ENCODE results near the gene PPARD. TPM values are rescaled to one million over a fixed set of nuclear protein-coding genes. Genes with fewer than 3 reads are reported as not detected.

PPARD gene
- total RNA-seq, 1 donor from 2014 or later: 9.9 TPM

DNA sequence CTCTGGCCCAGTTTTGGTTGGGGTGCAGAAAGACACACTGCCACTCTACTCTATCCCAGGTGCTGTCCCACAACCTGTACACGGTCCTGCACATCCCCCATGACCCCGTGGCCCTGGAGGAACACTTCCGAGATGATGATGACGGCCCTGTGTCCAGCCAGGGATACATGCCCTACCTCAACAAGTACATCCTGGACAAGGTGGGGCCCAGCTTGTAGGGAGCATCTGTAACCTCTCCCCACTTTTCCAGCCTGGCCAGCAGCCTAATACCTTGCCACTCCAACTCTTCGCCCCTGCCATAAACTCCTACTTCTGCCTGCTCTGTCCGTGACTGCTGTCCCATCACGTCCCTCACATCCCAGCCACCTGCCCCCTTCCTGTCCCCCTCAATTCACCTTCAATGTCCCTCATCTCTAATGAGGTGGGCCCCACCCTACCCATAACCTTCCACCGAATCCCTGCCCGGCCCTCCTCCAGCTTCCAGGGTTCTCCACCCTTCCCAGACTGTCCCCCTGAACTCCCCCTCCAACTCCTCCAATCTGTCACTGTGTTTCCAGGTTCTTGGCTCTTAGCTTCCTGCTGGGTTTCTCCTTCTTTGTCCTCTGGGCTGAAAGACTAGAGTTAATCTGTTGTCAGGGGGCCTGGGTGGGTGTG lies 32.6 kb upstream of the PPARD start:
- no peaks in the 10 kb centered on the region for H4K20me1 ChIP-seq (ENCODE audit: insufficient read depth, low read length)
- no peak overlapping the region for H3K27ac Mint-ChIP-seq (ENCODE audit: unreplicated experiment)
- peaks cover 9% of the 10 kb centered on the region for H3K27me3 ChIP-seq (ENCODE audit: insufficient read depth, low read length)
- H3K36me3 ChIP-seq (ENCODE audit: insufficient read depth, low read length): no peaks in the 10 kb centered on the region
- no peak overlapping the region for H3K4me2 ChIP-seq (ENCODE audit: low read length)
- no peaks in the 10 kb centered on the region for H3K79me2 ChIP-seq (ENCODE audit: insufficient read depth, low read length)
- peaks cover 1% of the 10 kb centered on the region for H3K9me3 Mint-ChIP-seq (ENCODE audit: unreplicated experiment)
- TF ChIP-seq CTCF (IDR thresholded peaks at IDR 0.05; ENCODE audit: insufficient read depth, low read depth, low read length) (no peak), EZH2 (IDR thresholded peaks at IDR 0.05; ENCODE audit: insufficient read depth, low read length) (no peak)
- no peak overlapping the region for H2AFZ ChIP-seq (ENCODE audit: low read depth, low read length)
- H3K9me3 ChIP-seq (ENCODE audit: insufficient read depth, low read depth, low read length): no peaks in the 10 kb centered on the region
- DNase-seq (ENCODE audit: low read depth): no peak
- no peak overlapping the region for H3K4me3 ChIP-seq (ENCODE audit: insufficient read depth, low read depth, low read length)
- no peak overlapping the region for H3K4me3 Mint-ChIP-seq (ENCODE audit: unreplicated experiment)
- no peaks in the 10 kb centered on the region for H3K4me1 Mint-ChIP-seq (ENCODE audit: low read depth, unreplicated experiment)
- no peak for FAIRE-seq
- no peak overlapping the region for H3K9ac ChIP-seq (ENCODE audit: low read length)
- no peak overlapping the region for H3K27ac ChIP-seq (ENCODE audit: low read depth, low read length)
- H3K36me3 Mint-ChIP-seq (ENCODE audit: low read depth, unreplicated experiment): no peaks in the 10 kb centered on the region
- peaks cover 35% of the 10 kb centered on the region for H3K27me3 Mint-ChIP-seq (ENCODE audit: low read depth, unreplicated experiment)
- no peaks in the 10 kb centered on the region for H3K4me1 ChIP-seq (ENCODE audit: insufficient read depth, low read length)

DNA sequence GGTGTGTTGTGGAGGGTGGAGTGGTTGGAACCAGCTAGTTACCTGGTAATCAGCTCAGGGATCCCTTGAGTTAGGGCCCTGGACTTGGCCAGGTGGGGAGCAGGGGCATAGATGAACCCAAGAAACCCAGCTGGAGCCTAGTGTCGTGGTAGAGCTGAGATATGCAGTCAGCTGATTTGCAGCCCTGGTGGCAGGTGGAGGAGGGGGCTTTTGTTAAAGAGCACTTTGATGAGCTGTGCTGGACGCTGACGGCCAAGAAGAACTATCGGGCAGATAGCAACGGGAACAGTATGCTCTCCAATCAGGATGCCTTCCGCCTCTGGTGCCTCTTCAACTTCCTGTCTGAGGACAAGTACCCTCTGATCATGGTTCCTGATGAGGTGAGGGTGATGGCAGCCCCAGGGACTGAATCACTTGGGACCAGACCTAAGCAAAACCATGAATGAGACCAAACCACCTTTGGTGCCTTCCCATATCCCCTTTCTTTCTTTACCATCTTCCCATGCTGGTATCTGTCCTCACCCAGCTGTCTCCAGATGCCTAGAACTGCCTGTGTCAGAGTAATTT lies 32.0 kb upstream of the PPARD start:
- no peak overlapping the region for H3K4me2 ChIP-seq (ENCODE audit: low read length)
- no peaks in the 10 kb centered on the region for H3K36me3 Mint-ChIP-seq (ENCODE audit: low read depth, unreplicated experiment)
- H3K4me1 Mint-ChIP-seq (ENCODE audit: low read depth, unreplicated experiment): no peaks in the 10 kb centered on the region
- H3K4me3 Mint-ChIP-seq (ENCODE audit: unreplicated experiment): no peak overlapping the region
- no peak overlapping the region for H3K27ac Mint-ChIP-seq (ENCODE audit: unreplicated experiment)
- no peak overlapping the region for H3K9ac ChIP-seq (ENCODE audit: low read length)
- H2AFZ ChIP-seq (ENCODE audit: low read depth, low read length): no peak overlapping the region
- no peaks in the 10 kb centered on the region for H3K4me1 ChIP-seq (ENCODE audit: insufficient read depth, low read length)
- no peaks in the 10 kb centered on the region for H3K36me3 ChIP-seq (ENCODE audit: insufficient read depth, low read length)
- peaks cover 13% of the 10 kb centered on the region for H3K27me3 ChIP-seq (ENCODE audit: insufficient read depth, low read length)
- FAIRE-seq: no peak
- H3K79me2 ChIP-seq (ENCODE audit: insufficient read depth, low read length): no peaks in the 10 kb centered on the region
- H3K27ac ChIP-seq (ENCODE audit: low read depth, low read length): no peak overlapping the region
- TF ChIP-seq EZH2 (IDR thresholded peaks at IDR 0.05; ENCODE audit: insufficient read depth, low read length) (no peak), CTCF (IDR thresholded peaks at IDR 0.05; ENCODE audit: insufficient read depth, low read depth, low read length) (no peak)
- H3K9me3 ChIP-seq (ENCODE audit: insufficient read depth, low read depth, low read length): no peaks in the 10 kb centered on the region
- H4K20me1 ChIP-seq (ENCODE audit: insufficient read depth, low read length): no peaks in the 10 kb centered on the region
- H3K4me3 ChIP-seq (ENCODE audit: insufficient read depth, low read depth, low read length): no peak overlapping the region
- peaks cover 35% of the 10 kb centered on the region for H3K27me3 Mint-ChIP-seq (ENCODE audit: low read depth, unreplicated experiment)
- H3K9me3 Mint-ChIP-seq (ENCODE audit: unreplicated experiment): peaks cover 1% of the 10 kb centered on the region
- no peak for DNase-seq (ENCODE audit: low read depth)
